GM12878 (cell line): ENCODE results near the gene LRRC4B. TPM values are rescaled to one million over a fixed set of nuclear protein-coding genes. Genes with fewer than 3 reads are reported as not detected.

Experiments used
- BACH1 ChIP-seq: fragments of 450-650 bp; IDR thresholded peaks from 2 replicates; pipeline ENCODE4 v1.6.1; 2017; ENCODE audit warnings: mild to moderate bottlenecking, borderline replicate concordance
- HDGF ChIP-seq: fragments of 450-650 bp; IDR thresholded peaks from 2 replicates; pipeline ENCODE4 v1.6.1; 2016; ENCODE audit warnings: antibody characterized with exemption
- IKZF2 ChIP-seq, 2 experiments: fragments of 450-650 bp; IDR thresholded peaks; 2 replicates each; pipeline ENCODE4 v1.6.1; 2017; ENCODE audit warnings: mild to moderate bottlenecking in 2 of 2, moderate library complexity in 2 of 2
- KLF5 ChIP-seq: fragments of 450-650 bp; IDR thresholded peaks from 2 replicates; pipeline ENCODE4 v1.6.1; 2014; ENCODE audit warnings: mild to moderate bottlenecking; ENCODE audit not compliant: partially characterized antibody
- LARP7 ChIP-seq: fragments of 450-650 bp; IDR thresholded peaks from 2 replicates; pipeline ENCODE4 v1.6.1; 2017; ENCODE audit warnings: mild to moderate bottlenecking
- MTA3 ChIP-seq: IDR thresholded peaks from 2 replicates; pipeline ENCODE4 v1.6.1; 2012; ENCODE audit warnings: low read length, inconsistent platforms, borderline replicate concordance
- MXI1 ChIP-seq: fragments of 150-350 bp; IDR thresholded peaks from 2 replicates; pipeline ENCODE4 v1.6.1; 2011; ENCODE audit warnings: low read depth, mild to moderate bottlenecking, inconsistent platforms, low read length, improper control_type of control experiment
- POLR2AphosphoS2 ChIP-seq: IDR thresholded peaks from 2 replicates; pipeline ENCODE4 v1.6.1; 2011; ENCODE audit warnings: low read depth, mild to moderate bottlenecking, low read length, improper control_type of control experiment, moderate library complexity
- POLR2AphosphoS5 ChIP-seq: IDR thresholded peaks from 2 replicates; pipeline ENCODE4 v1.6.1; 2011; ENCODE audit warnings: mild to moderate bottlenecking, low read length, inconsistent platforms
- RFX5 ChIP-seq: IDR thresholded peaks from 2 replicates; pipeline ENCODE4 v1.6.1; 2011; ENCODE audit warnings: low read depth, low read length, improper control_type of control experiment
- RUNX3 ChIP-seq: IDR thresholded peaks from 2 replicates; pipeline ENCODE4 v1.6.1; 2012; ENCODE audit warnings: low read length, inconsistent platforms
- SP1 ChIP-seq: IDR thresholded peaks from one replicate; pipeline ENCODE4 v1.6.1; 2011; ENCODE audit warnings: low read depth, low read length
- ZNF217 ChIP-seq: fragments of 450-650 bp; IDR thresholded peaks from 2 replicates; pipeline ENCODE4 v1.6.1; 2017; ENCODE audit warnings: antibody characterized with exemption, mild to moderate bottlenecking
- polyA plus RNA-seq, 11 experiments: library from polyadenylated mRNA; depleted of rRNA in 4 of 11; unstranded in 6 of 11; stranded (reverse) in 5 of 11; fragments of >200 nt; fragmentation: Nextera tagmentation in 4 of 11; fragmentation: Illumina TruSeq in 1 of 11; extraction: Ambion mirVana in 4 of 11; extraction: Trizol in 1 of 11; gene quantifications; 1 replicate in 1 of 11; 2 replicates in 10 of 11; pipeline versions ENCODE4 v1.2.1 to v1.2.3, GENCODE V29; 2011 to 2016; ENCODE audit warnings: inconsistent platforms in 2 of 11, missing spikeins in 2 of 11, low read depth in 1 of 11
- total RNA-seq, 4 experiments: library from RNA; depleted of rRNA in 3 of 4; stranded (reverse); fragments of >200 nt in 3 of 4; fragmentation: Illumina TruSeq in 1 of 4; extraction: Trizol in 1 of 4; gene quantifications; 2 replicates each; pipeline versions ENCODE4 v1.2.1 to v1.2.3, GENCODE V29; 2013 to 2021
- TF ChIP-seq, protein P1 (sequence below): fragments of 450-650 bp; IDR thresholded peaks from 2 replicates; pipeline ENCODE4 v1.6.1; 2016; ENCODE audit warnings: mild to moderate bottlenecking
- TF ChIP-seq, protein P2 (sequence below): fragments of 450-650 bp; IDR thresholded peaks from 2 replicates; pipeline ENCODE4 v1.6.1; 2018; ENCODE audit warnings: mild to moderate bottlenecking, low read depth, moderate library complexity; ENCODE audit not compliant: partially characterized antibody
- TF ChIP-seq, protein P3 (sequence below): IDR thresholded peaks from 2 replicates; pipeline ENCODE4 v1.6.1; 2011; ENCODE audit warnings: borderline replicate concordance, low read depth, mild to moderate bottlenecking, moderate library complexity, mixed read lengths, low read length; ENCODE audit not compliant: insufficient read depth; ENCODE audit errors: extremely low read length

Gene LRRC4B
- total and polyA plus RNA-seq, 10 of the 15 experiments (the other 5 are each of a cell fraction or from before 2014, with no cell fraction given): 0.14 TPM; not detected in 9

DNA sequence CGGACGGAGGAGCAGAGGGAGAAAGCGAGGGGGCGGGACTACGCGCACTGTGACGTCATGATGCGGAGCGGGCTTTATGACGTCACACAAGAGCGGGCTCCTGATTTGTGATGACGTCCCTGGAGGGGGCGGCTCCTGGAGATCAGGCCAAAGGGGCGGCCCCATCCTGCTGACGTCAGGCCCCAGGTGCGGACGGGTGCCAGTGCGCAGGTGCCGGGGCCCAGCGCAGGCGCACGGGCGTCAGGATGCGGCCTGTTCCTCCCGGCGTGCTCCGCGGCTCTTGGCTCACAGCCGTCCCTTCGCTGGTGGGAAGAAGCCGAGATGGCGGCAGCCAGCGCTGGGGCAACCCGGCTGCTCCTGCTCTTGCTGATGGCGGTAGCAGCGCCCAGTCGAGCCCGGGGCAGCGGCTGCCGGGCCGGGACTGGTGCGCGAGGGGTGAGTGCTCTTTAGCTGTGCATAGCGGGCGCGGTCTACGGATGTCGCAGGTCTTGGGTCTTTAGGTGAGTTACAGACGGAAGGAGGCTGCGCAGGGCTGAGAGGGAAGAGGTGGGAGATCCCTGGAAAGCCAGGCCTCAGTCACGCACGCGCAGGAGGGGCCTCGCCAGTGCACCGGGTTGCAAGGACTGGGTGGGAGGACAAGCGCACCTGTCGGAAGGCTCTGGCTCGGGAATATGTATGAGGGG, 91.9 kb downstream of the LRRC4B start, which contains the start of the genes EMC10 and GARIN5A (continued):
- TF ChIP-seq, protein P1, sequence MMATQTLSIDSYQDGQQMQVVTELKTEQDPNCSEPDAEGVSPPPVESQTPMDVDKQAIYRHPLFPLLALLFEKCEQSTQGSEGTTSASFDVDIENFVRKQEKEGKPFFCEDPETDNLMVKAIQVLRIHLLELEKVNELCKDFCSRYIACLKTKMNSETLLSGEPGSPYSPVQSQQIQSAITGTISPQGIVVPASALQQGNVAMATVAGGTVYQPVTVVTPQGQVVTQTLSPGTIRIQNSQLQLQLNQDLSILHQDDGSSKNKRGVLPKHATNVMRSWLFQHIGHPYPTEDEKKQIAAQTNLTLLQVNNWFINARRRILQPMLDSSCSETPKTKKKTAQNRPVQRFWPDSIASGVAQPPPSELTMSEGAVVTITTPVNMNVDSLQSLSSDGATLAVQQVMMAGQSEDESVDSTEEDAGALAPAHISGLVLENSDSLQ: peak; percentile 54; the same call in 1 of the 2 replicates
- TF ChIP-seq, protein P2, sequence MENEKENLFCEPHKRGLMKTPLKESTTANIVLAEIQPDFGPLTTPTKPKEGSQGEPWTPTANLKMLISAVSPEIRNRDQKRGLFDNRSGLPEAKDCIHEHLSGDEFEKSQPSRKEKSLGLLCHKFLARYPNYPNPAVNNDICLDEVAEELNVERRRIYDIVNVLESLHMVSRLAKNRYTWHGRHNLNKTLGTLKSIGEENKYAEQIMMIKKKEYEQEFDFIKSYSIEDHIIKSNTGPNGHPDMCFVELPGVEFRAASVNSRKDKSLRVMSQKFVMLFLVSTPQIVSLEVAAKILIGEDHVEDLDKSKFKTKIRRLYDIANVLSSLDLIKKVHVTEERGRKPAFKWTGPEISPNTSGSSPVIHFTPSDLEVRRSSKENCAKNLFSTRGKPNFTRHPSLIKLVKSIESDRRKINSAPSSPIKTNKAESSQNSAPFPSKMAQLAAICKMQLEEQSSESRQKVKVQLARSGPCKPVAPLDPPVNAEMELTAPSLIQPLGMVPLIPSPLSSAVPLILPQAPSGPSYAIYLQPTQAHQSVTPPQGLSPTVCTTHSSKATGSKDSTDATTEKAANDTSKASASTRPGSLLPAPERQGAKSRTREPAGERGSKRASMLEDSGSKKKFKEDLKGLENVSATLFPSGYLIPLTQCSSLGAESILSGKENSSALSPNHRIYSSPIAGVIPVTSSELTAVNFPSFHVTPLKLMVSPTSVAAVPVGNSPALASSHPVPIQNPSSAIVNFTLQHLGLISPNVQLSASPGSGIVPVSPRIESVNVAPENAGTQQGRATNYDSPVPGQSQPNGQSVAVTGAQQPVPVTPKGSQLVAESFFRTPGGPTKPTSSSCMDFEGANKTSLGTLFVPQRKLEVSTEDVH: peak; percentile 56
- TF ChIP-seq ZNF217 (0 out of 2 replicates have a peak, but pooled peaks have one; percentile 47), SP1 (peak; percentile 79), RUNX3 (no peak), MXI1 (peak; percentile 24; the same call in 1 of the 2 replicates), IKZF2 (IDR thresholded peaks at IDR 0.05) (peak; percentile 31 to 40; a peak in 2 of 4 replicates), RFX5 (peak; percentile 49; the same call in 1 of the 2 replicates), MTA3 (no peak), LARP7 (peak; percentile 35; the same call in 1 of the 2 replicates), BACH1 (peak; percentile 34; the same call in 1 of the 2 replicates), POLR2AphosphoS5 (peak; percentile 97), POLR2AphosphoS2 (peak; percentile 92), KLF5 (peak; percentile 48), HDGF (0 out of 2 replicates have a peak, but pooled peaks have one; percentile 14)
- TF ChIP-seq, protein P3, sequence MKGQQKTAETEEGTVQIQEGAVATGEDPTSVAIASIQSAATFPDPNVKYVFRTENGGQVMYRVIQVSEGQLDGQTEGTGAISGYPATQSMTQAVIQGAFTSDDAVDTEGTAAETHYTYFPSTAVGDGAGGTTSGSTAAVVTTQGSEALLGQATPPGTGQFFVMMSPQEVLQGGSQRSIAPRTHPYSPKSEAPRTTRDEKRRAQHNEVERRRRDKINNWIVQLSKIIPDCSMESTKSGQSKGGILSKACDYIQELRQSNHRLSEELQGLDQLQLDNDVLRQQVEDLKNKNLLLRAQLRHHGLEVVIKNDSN: peak; percentile 18
